Measurements from ENCODE around the gene RBMS1. TPM values are rescaled to one million over a fixed set of nuclear protein-coding genes. Genes with fewer than 3 reads are reported as not detected.

The RBMS1 gene
- total RNA-seq, 1 donor from 2014 or later, result 102 TPM

DNA sequence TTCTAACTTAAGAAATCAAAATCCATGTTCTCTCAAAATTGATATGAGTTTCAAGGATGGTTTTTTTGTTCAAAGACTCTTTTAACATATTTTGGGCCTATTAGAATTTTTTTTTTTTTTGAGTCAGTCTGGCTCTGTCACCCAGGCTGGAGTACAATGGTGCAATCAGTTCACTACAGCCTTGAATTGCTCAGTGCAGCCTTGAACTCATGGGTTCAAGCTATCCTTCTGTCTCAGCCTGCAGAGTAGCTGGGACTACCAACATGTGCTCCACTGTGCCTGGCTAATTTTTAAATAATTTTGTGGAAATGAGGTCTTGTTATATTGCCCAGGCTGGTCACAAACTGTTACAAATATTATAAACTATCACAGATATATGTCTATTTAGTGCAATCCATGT is 40.6 kb upstream of the RBMS1 start:
- DNase-seq, result no peak
- no peak overlapping the region for H3K4me3 ChIP-seq
- no peak overlapping the region for H3K27ac ChIP-seq
- intact Hi-C loops (cut with DNase I), result no loop called here
- H3K9me3 ChIP-seq, result no peaks in the 10 kb centered on the region
- peaks cover 7% of the 10 kb centered on the region for H3K4me1 ChIP-seq
- no peaks in the 10 kb centered on the region for H3K36me3 ChIP-seq
- no peaks in the 10 kb centered on the region for H3K27me3 ChIP-seq
- no peak for ATAC-seq
- TF ChIP-seq, protein P1, sequence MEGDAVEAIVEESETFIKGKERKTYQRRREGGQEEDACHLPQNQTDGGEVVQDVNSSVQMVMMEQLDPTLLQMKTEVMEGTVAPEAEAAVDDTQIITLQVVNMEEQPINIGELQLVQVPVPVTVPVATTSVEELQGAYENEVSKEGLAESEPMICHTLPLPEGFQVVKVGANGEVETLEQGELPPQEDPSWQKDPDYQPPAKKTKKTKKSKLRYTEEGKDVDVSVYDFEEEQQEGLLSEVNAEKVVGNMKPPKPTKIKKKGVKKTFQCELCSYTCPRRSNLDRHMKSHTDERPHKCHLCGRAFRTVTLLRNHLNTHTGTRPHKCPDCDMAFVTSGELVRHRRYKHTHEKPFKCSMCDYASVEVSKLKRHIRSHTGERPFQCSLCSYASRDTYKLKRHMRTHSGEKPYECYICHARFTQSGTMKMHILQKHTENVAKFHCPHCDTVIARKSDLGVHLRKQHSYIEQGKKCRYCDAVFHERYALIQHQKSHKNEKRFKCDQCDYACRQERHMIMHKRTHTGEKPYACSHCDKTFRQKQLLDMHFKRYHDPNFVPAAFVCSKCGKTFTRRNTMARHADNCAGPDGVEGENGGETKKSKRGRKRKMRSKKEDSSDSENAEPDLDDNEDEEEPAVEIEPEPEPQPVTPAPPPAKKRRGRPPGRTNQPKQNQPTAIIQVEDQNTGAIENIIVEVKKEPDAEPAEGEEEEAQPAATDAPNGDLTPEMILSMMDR (IDR thresholded peaks at IDR 0.05), result no peak

DNA sequence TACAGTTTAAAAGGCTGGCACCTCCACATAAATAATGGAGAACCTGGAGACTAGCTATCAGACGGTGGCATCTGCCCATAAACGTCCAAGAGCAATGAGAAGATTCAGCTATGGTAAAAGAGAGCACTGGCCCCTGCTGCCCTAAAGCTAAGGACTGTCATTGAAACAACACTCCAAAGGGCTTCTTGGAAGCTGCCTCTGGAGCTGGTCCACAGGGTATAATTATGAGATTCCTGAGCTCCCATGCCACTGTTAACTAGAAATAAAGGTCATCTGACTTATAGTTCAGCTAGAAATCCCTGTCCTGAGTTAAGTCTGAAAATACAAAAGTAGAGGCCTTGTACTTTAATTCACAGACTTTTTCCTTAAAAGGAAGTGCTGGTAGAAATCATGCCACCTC is 39.9 kb upstream of the RBMS1 start:
- H3K4me3 ChIP-seq, result no peak overlapping the region
- no peaks in the 10 kb centered on the region for H3K9me3 ChIP-seq
- H3K4me1 ChIP-seq, result peaks cover 7% of the 10 kb centered on the region
- H3K36me3 ChIP-seq, result no peaks in the 10 kb centered on the region
- no peak overlapping the region for H3K27ac ChIP-seq
- TF ChIP-seq, protein P1 (IDR thresholded peaks at IDR 0.05), result no peak
- no peaks in the 10 kb centered on the region for H3K27me3 ChIP-seq
- ATAC-seq (no peak), DNase-seq (no peak)
- intact Hi-C loops (cut with DNase I), result no loop called here

DNA sequence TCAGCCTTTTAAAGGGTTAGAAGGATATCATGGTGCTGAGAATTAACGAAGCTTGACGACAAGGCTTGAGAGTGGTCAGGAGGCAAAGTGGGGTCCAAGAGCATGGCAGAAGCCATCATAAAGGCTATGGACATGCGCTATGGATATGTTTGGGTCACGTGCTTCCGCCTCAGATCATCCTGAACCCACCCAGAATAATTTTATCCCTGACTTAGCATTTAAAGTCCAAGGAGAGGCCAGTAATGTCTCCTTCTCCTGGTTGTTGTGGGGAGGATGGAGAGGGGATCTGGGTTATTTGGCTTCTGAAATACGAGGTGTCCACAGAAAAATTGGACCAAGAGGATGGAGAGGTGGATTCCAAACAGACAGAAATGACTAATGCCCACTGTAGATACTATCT is 38.8 kb upstream of the RBMS1 start:
- Histone ChIP-seq H3K27ac (no peak overlapping the region), H3K36me3 (no peaks in the 10 kb centered on the region), H3K27me3 (no peaks in the 10 kb centered on the region), H3K4me1 (peaks cover 7% of the 10 kb centered on the region), H3K4me3 (no peak overlapping the region), H3K9me3 (no peaks in the 10 kb centered on the region)
- ATAC-seq (no peak), DNase-seq (no peak)
- intact Hi-C loops (cut with DNase I), result no loop called here
- TF ChIP-seq, protein P1 (IDR thresholded peaks at IDR 0.05), result no peak

DNA sequence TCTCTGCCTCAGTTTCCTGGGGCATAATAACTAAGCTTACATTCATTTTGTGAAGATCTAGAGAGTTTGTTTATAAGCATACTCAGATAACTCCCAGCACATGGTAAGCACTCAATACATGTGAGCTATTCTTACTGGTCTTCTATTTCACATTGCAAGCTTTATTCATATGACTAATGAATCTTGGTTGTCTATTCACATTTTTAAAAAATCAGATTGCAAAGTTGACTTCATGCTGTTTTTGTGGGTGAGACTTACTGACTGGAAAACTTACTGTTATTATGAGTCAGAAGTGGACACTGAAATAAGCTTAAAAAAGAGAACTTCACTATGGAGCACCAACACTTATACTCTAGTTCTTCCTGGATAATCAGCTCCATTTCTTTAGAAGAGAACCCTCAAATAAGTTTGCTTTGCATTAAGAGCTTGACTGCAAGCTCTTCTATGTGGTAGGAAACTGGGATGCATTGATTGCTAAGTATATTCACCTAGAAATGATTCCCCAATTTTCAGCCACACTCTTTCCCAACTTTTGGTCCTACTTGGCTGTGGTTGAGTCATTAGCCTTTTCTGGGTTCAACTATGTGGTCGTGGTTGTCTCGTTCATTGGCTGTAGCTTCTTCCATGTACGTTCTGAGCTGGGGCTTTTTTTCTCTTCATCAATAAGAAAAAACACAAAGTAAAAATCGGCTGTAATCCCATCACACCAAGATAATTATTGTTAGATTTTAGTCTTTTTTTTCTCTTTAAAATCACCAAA is 29.5 kb upstream of the RBMS1 start:
- H3K4me1 ChIP-seq, result no peaks in the 10 kb centered on the region
- intact Hi-C loops (cut with DNase I), result no loop called here
- TF ChIP-seq, protein P1 (IDR thresholded peaks at IDR 0.05), result no peak
- no peak for DNase-seq
- H3K36me3 ChIP-seq, result no peaks in the 10 kb centered on the region
- ATAC-seq, result no peak
- H3K9me3 ChIP-seq, result no peaks in the 10 kb centered on the region
- H3K27ac ChIP-seq, result no peak overlapping the region
- H3K4me3 ChIP-seq, result no peak overlapping the region
- H3K27me3 ChIP-seq, result no peaks in the 10 kb centered on the region

DNA sequence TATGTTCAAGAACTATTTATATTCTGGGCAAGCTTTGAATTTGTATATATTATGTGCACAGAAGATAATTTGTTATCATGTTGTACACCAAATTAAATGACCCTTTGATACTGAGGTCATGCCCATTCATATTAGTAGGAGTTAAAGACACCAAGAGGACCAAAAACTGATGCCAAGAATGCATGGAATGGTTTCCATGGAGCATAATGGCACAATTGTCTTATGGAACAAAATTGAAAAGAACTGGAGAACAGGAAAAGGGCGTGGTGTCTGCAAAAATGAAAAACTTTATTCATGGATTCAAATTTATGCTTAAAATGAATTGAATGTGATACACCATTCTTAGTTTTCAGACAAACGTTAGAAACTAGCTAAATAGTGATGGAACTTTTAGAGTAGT is 24.1 kb upstream of the RBMS1 start:
- no peak for ATAC-seq
- no peaks in the 10 kb centered on the region for H3K36me3 ChIP-seq
- no peaks in the 10 kb centered on the region for H3K9me3 ChIP-seq
- no peak overlapping the region for H3K4me3 ChIP-seq
- no peak overlapping the region for H3K27ac ChIP-seq
- intact Hi-C loops (cut with DNase I), result no loop called here
- no peaks in the 10 kb centered on the region for H3K4me1 ChIP-seq
- TF ChIP-seq, protein P1 (IDR thresholded peaks at IDR 0.05), result no peak
- no peaks in the 10 kb centered on the region for H3K27me3 ChIP-seq
- DNase-seq, result no peak

Data from upper lobe of right lung (tissue), 1 donor.